ENCODE measurements around the gene RPGR.

RPGR gene

DNA sequence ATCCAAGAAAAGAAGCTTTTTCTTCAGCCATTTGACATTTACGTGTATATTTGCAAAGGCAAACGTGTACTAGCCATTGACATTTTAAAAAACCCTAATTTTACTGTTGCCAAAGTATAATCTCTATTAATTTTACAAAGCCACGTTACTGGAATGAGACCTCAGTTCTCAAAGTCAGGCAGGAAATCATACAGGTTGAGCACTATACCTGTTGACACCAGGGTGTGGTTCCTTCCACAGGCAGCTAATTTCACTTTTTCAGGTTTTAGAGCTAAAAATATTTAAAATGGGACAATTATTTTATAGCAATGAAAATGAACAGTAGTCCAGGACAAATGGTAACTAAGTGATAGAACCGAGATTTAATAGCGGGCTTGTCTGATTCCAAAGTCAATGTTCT, 6.5 kb downstream of the RPGR start:
- peak overlapping the region; percentile 99 for H3K4me2 ChIP-seq (ENCODE audit: low read depth, low read length, poor library complexity, severe bottlenecking)
- no peak for TF ChIP-seq EZH2phosphoT487 (IDR thresholded peaks at IDR 0.05; ENCODE audit: borderline replicate concordance)
- TF ChIP-seq, protein P1, sequence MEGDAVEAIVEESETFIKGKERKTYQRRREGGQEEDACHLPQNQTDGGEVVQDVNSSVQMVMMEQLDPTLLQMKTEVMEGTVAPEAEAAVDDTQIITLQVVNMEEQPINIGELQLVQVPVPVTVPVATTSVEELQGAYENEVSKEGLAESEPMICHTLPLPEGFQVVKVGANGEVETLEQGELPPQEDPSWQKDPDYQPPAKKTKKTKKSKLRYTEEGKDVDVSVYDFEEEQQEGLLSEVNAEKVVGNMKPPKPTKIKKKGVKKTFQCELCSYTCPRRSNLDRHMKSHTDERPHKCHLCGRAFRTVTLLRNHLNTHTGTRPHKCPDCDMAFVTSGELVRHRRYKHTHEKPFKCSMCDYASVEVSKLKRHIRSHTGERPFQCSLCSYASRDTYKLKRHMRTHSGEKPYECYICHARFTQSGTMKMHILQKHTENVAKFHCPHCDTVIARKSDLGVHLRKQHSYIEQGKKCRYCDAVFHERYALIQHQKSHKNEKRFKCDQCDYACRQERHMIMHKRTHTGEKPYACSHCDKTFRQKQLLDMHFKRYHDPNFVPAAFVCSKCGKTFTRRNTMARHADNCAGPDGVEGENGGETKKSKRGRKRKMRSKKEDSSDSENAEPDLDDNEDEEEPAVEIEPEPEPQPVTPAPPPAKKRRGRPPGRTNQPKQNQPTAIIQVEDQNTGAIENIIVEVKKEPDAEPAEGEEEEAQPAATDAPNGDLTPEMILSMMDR (conservative IDR thresholded peaks at IDR 0.05; ENCODE audit: low read length): no peak
- H3K9me3 ChIP-seq (ENCODE audit: insufficient read depth, low read depth, low read length): no peaks in the 10 kb centered on the region
- no peak overlapping the region for H2AFZ ChIP-seq (ENCODE audit: low read length)
- peaks cover 84% of the 10 kb centered on the region for H3K79me2 ChIP-seq (ENCODE audit: insufficient read depth, low read length)
- peaks cover 17% of the 10 kb centered on the region; the same call in 1 of the 2 replicates for H3F3A ChIP-seq (ENCODE audit: low read depth)
- H3K9me2 ChIP-seq (replicated peaks; ENCODE audit: low read depth, low read length): no peaks in the 10 kb centered on the region
- peak overlapping the region; percentile 98 for H3K9ac ChIP-seq (ENCODE audit: low read depth, low read length, poor library complexity, severe bottlenecking)
- peak overlapping the region; percentile 97 for H3K4me3 ChIP-seq (ENCODE audit: low read length, poor library complexity, severe bottlenecking)
- no peaks in the 10 kb centered on the region for H4K20me1 ChIP-seq (ENCODE audit: insufficient read depth, low read length, poor library complexity, severe bottlenecking)
- H3K4me1 ChIP-seq (ENCODE audit: insufficient read depth, low read length, poor library complexity, severe bottlenecking): peaks cover 72% of the 10 kb centered on the region
- H3K27me3 ChIP-seq (ENCODE audit: insufficient read depth, low read length, poor library complexity, severe bottlenecking): no peaks in the 10 kb centered on the region
- H3K36me3 ChIP-seq (ENCODE audit: insufficient read depth, low read length): peaks cover 24% of the 10 kb centered on the region

DNA sequence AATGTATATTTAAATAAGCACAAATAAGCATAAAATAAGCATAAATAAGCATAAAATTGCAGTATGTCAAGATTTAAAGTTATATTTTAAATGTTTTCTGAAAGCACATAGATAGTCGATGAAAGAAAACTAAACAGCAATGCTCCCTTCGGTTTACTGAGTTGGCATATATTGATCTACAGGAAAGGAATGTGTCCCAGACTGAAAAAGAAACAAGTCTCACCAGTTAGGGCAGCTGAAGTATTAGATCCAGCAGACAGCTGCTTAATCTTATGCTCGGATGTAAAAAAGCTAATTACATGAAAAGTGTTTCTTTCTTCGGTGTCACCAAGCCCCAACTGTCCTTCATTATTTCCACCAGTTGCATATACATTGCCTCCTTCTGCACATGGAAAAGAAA, 8.7 kb downstream of the RPGR start:
- H3F3A ChIP-seq (ENCODE audit: low read depth): peaks cover 17% of the 10 kb centered on the region; the same call in 1 of the 2 replicates
- no peak for TF ChIP-seq EZH2phosphoT487 (IDR thresholded peaks at IDR 0.05; ENCODE audit: borderline replicate concordance)
- TF ChIP-seq, protein P1 (conservative IDR thresholded peaks at IDR 0.05; ENCODE audit: low read length): no peak
- peak overlapping the region; percentile 98 for H3K9ac ChIP-seq (ENCODE audit: low read depth, low read length, poor library complexity, severe bottlenecking)
- H3K79me2 ChIP-seq (ENCODE audit: insufficient read depth, low read length): peaks cover 80% of the 10 kb centered on the region
- no peaks in the 10 kb centered on the region for H3K9me3 ChIP-seq (ENCODE audit: insufficient read depth, low read depth, low read length)
- H3K4me3 ChIP-seq (ENCODE audit: low read length, poor library complexity, severe bottlenecking): peak overlapping the region; percentile 97
- peaks cover 35% of the 10 kb centered on the region for H3K36me3 ChIP-seq (ENCODE audit: insufficient read depth, low read length)
- H4K20me1 ChIP-seq (ENCODE audit: insufficient read depth, low read length, poor library complexity, severe bottlenecking): no peaks in the 10 kb centered on the region
- H3K4me1 ChIP-seq (ENCODE audit: insufficient read depth, low read length, poor library complexity, severe bottlenecking): peaks cover 58% of the 10 kb centered on the region
- H3K9me2 ChIP-seq (replicated peaks; ENCODE audit: low read depth, low read length): no peaks in the 10 kb centered on the region
- no peaks in the 10 kb centered on the region for H3K27me3 ChIP-seq (ENCODE audit: insufficient read depth, low read length, poor library complexity, severe bottlenecking)
- peak overlapping the region; percentile 99 for H3K4me2 ChIP-seq (ENCODE audit: low read depth, low read length, poor library complexity, severe bottlenecking)
- H2AFZ ChIP-seq (ENCODE audit: low read length): no peak overlapping the region

DNA sequence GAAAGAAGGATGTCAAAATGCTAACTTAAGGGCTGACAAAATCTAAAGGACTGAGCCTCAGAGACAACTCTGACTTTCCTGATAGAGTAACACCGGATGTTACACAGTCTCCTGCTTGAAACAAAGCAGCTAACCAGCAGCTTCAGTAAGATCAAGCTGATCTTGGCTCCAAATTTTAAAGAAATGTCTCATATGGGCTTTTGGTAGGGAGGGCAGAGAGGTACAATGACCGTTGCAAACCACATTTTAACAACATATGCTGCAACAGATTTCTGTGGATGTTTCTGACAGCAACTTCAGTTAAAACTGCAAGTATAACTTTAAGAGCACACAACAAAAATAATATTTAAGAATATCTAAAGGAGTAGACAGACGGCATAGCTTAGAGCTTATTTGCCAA, 9.1 kb downstream of the RPGR start:
- Histone ChIP-seq H3K79me2 (ENCODE audit: insufficient read depth, low read length) (peaks cover 80% of the 10 kb centered on the region), H3K4me3 (ENCODE audit: low read length, poor library complexity, severe bottlenecking) (peak overlapping the region; percentile 97), H3K4me2 (ENCODE audit: low read depth, low read length, poor library complexity, severe bottlenecking) (peak overlapping the region; percentile 99), H2AFZ (ENCODE audit: low read length) (no peak overlapping the region), H4K20me1 (ENCODE audit: insufficient read depth, low read length, poor library complexity, severe bottlenecking) (no peaks in the 10 kb centered on the region), H3K9me3 (ENCODE audit: insufficient read depth, low read depth, low read length) (no peaks in the 10 kb centered on the region), H3K9ac (ENCODE audit: low read depth, low read length, poor library complexity, severe bottlenecking) (peak overlapping the region; percentile 98), H3K9me2 (replicated peaks; ENCODE audit: low read depth, low read length) (no peaks in the 10 kb centered on the region), H3F3A (ENCODE audit: low read depth) (peaks cover 17% of the 10 kb centered on the region; the same call in 1 of the 2 replicates), H3K27me3 (ENCODE audit: insufficient read depth, low read length, poor library complexity, severe bottlenecking) (no peaks in the 10 kb centered on the region), H3K36me3 (ENCODE audit: insufficient read depth, low read length) (peaks cover 39% of the 10 kb centered on the region), H3K4me1 (ENCODE audit: insufficient read depth, low read length, poor library complexity, severe bottlenecking) (peaks cover 58% of the 10 kb centered on the region)
- no peak for TF ChIP-seq EZH2phosphoT487 (IDR thresholded peaks at IDR 0.05; ENCODE audit: borderline replicate concordance)
- TF ChIP-seq, protein P1 (conservative IDR thresholded peaks at IDR 0.05; ENCODE audit: low read length): no peak
